NB4 (cell line): ENCODE data around the gene IFT122.

Source experiments
- CTCF ChIP-seq: IDR thresholded peaks from one replicate; pipeline ENCODE4 v1.5.1; 2012; ENCODE audit warnings: low read depth, low read length
- MYC ChIP-seq: IDR thresholded peaks from 2 replicates; pipeline ENCODE4 v1.6.1; 2011; ENCODE audit warnings: low read depth, low read length

- no peak for TF ChIP-seq CTCF
- TF ChIP-seq MYC, result no peak
Measured at GRCh38 chr3:129428376-129429079, 11.5 kb upstream of the IFT122 start, which contains the start of gene EFCAB12.
